Keratinocyte (primary cell): ENCODE measurements around the gene CUX1.

Experiments used
- EZH2 ChIP-seq: IDR thresholded peaks from one replicate; pipeline ENCODE4 v1.6.1; 2012; ENCODE audit warnings: inconsistent platforms, mild to moderate bottlenecking, low read length, moderate library complexity
- TF ChIP-seq, protein P1 (sequence below), 3 experiments: IDR thresholded peaks in 1 of 3; conservative IDR thresholded peaks in 1 of 3; optimal IDR thresholded peaks in 1 of 3; 2 replicates in 2 of 3; 3 replicates in 1 of 3; pipeline versions ENCODE3 to v1.5.1; 2011; ENCODE audit warnings: low read length in 3 of 3, mild to moderate bottlenecking in 3 of 3, moderate library complexity in 2 of 3, control low read depth in 1 of 3, inconsistent platforms in 1 of 3; ENCODE audit not compliant: insufficient read depth in 2 of 3; ENCODE audit errors: extremely low read depth in 1 of 3

DNA sequence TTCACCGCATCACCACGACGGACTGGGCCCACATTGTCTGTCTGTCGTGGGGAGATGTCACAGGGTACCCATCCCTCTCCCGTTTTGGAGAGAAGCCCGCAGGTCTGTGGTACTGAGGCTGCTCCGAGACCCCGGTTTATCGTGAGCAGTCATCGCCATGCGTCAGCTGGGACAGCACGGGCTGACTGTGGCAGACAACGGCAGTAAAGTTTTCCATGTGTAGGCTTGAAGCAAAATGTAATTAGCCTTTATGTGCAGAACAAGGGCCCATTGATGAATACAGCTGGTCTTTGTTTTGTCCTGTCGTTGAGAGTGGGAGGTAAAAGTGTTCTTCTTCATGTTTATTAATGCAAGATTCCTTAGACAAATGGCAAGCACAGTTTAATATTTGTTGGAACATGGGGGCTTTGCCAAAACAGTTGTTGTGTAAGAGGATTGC lies 301.8 kb downstream of the CUX1 start:
- TF ChIP-seq, protein P1, sequence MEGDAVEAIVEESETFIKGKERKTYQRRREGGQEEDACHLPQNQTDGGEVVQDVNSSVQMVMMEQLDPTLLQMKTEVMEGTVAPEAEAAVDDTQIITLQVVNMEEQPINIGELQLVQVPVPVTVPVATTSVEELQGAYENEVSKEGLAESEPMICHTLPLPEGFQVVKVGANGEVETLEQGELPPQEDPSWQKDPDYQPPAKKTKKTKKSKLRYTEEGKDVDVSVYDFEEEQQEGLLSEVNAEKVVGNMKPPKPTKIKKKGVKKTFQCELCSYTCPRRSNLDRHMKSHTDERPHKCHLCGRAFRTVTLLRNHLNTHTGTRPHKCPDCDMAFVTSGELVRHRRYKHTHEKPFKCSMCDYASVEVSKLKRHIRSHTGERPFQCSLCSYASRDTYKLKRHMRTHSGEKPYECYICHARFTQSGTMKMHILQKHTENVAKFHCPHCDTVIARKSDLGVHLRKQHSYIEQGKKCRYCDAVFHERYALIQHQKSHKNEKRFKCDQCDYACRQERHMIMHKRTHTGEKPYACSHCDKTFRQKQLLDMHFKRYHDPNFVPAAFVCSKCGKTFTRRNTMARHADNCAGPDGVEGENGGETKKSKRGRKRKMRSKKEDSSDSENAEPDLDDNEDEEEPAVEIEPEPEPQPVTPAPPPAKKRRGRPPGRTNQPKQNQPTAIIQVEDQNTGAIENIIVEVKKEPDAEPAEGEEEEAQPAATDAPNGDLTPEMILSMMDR (optimal IDR thresholded peaks at IDR 0.05 in 1 of 3, IDR thresholded peaks at IDR 0.05 in 1 of 3, conservative IDR thresholded peaks at IDR 0.05 in 1 of 3; ENCODE audit: extremely low read depth in 1 of 3, insufficient read depth in 2 of 3, low read length in 3 of 3): no peak
- TF ChIP-seq EZH2: no peak
